GM18519 (cell line): ENCODE data around the gene SPART.
"Not testable (repeated sequence)": the region's sequence is repeated elsewhere in the genome, so short reads cannot be mapped to it uniquely, and the experiment has no call there.

Source experiments
- ATAC-seq: cut with Tn5 transposase; IDR thresholded peaks from one replicate; pipeline ENCODE4 v1.9.1; 2021; ENCODE audit warnings: mild to moderate bottlenecking, moderate library complexity; ENCODE audit not compliant: unreplicated experiment, low FRiP score

SPART gene

DNA sequence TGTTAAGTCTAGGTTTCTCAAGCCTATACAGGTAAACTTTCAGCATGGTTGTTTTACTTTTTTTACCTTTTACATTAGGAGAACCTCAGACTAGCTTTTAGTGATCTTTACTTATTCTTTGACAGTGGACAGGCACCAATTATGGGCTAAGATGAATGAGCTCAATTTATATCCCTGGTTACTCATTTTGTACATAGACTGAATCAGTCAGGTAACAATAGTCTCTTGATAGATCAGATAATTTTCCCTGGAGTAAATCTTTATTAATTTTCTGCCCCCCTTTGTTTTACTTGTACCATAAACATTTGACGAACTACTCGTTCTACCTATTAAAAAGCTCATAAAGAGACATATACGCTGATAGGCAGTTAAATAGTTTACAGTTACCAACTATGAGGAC is 22.8 kb downstream of the SPART start:
- no peak for ATAC-seq

- not testable (repeated sequence) for ATAC-seq
These were observed 26.4 kb downstream of the SPART start for GRCh38 chr13:36319793-36320192.

- ATAC-seq, result no peak
These were observed 32.9 kb downstream of the SPART start for GRCh38 chr13:36313047-36313969.

DNA sequence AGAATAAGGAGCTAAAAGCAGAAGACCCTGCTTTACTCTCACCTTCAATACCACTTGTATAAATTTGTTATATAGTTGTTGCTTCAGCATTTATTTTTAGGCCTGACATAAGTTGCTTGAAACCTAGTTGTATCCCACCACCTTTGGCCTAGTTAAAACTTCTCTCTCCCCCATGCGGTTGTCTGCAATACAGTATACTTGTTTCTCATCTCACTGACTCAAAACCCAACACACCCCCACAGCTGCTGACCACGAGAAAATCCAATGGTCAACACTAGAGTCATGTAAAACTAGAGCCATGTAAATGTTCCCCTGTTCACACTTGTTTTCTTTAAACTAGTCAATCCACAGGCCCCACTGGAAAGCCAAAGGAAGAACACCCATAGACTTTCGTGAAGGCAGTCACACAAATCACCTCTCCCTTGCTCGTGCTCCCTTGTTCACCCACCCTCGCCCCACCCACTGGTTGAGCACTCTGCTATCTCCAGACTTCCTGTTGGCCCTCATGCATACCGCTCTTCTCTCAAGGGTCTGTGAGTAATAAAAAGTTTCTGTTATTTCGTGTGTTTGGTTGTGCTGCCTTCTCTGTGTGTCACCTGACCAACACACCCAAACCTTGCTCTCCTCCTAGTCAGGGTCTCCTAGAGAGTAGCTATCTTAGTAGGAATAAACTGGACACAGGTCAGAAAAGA is 35.6 kb downstream of the SPART start:
- ATAC-seq, result no peak

DNA sequence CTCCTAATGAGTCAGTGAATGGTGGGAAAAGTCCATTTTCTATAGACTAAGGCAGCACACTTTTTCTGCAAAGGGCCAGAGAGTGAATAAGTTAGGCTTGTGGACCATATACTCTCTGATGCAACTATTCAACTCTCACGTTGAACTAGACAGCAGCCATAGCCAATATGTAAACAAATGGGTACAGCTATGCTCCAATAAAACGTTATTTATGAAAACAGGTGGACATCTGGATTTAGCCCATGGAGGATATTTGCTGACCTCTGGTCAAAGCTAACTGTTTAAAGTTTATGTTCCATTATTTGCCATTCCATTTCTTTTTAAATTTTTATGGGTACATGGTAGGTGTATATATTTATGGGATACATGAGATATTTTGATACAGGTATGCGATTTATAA is 43.9 kb downstream of the SPART start:
- no peak for ATAC-seq

DNA sequence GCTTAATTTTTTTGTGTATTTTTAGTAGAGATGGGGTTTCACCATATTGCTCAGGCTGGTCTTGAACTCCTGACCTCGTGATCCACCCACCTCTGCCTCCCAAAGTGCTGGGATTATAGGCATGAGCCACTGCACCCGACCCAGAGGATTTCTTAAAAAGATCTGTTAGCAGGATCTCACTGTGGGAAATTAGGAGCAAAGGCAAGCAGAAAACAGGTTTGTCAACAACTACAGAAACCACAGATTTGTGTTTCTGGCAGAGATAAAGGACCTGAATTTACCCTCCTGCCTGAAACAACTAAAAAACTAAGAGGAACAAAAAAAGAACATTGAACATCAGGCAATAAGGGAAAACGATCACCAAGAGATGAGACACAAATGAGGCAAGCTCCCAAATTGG is 46.7 kb downstream of the SPART start:
- not testable (repeated sequence) for ATAC-seq

DNA sequence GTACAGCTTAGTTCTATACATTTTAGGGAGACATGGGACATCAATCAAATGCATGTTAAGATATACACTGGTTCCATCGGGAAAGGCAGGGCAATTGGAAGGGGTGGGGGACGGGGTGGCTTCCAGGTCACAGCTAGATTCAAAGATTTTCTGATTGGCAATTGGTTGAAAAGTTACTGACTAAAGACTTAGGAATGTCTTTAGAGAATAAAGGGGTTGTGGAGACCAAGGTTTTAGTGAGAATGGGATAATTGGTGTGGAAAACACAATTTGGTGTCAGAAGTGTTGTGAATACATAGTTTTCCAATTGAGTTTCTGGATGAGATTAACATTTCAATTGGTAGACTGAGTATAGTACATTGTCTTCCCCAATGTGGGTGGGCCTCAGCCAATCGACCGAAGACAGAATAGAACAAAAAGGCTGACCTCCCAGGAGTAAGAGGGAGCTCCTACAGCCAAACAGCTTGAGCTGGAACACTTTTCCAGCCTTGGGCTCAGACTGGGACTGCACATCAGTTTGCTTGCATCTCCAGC is 47.6 kb downstream of the SPART start:
- no peak for ATAC-seq

DNA sequence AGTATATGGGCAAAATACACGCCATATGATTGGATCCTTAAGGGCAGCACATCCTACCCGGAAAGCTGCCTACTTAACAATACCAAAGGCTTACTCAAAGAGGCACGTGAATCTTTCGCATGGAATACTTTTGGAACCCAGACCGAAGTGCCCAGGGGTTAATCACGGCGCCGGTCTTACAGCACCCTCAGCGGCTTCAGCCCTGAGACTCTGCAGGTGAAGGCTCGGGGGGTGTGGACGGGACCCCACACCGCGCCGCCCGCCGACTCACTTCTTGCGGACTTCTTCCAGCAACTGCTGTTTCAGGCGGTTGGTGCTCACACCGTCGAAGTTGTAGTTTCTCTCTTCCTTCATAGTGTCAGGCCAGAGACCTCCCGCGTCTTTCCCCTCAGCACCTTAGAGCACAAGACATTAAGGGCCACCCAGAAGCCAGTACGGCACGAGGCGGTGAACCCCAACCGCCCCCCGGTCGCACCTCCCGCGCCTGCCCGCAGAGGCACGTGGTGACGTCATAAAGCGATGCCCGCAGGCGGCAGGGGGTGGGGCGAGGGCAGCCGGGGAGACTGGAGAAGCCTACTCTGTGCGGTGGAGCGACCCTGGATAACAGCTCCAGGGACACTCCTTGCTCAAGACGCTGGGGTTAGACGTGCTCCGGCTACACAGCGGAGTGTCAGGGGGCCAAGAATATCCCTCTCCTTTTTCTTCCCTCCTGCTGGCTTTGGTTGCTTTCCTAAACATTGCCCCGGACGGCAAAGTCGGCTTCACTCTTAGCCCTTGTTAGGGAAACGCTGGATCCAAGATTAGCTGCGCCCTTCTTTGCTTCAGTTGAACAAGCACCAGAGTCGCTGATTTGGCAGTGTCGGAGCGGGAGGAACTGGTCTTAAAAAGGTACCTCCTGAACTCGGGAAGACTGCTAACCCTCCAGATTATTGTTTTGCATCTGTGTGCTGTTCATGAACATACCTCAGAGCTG is 48.5 kb downstream of the SPART start, which contains the start of gene CCDC169:
TSS of gene CCDC169 (minus strand) at position 449 of the 973 bp plus-strand sequence. CDS start at position 354, 95 bp downstream.
- ATAC-seq, result peak; percentile 74

DNA sequence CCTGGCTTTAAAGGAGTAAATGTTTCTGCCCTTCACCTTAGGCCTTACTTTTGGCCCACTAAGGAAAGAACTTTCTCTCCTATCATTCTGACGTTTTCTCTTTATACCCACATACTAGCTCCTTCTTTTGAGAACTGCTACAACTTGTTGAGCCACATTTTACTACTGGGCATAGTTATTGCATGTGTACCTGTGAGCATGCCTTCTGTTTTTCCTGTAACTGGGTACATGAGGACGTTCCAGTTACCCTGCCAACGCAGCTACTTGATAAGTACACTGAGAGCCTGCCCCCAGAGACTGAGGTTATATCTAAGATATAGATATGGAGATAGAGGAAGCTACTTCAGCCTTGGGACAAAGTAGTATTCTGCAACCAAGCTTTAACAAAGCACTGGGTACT is 52.1 kb downstream of the SPART start:
- ATAC-seq, result no peak

- no peak for ATAC-seq
These were observed 52.7 kb downstream of the SPART start for GRCh38 chr13:36293497-36293896.

GRCh38 chr13:36288794-36289391 is 57.3 kb downstream of the SPART start:
- ATAC-seq, result no peak

DNA sequence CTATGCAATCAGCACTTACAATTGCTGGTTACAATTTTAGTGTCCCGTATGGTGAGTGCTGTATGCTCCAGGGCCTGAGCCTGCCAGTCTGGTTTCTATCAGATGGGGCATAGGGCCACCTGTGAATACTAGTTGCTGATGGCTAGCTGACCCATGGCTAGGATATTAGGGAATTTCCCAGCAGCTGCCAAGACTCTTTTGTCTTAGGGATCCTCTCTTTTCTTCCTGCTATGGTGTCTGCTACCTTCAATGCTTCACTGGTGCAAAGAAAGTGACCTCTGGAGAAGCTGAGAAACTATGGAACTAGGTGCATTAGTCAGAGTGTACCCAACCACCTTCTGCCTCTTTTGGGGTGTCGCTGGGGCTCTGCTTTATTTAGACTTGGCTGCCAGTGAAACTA is 60.2 kb downstream of the SPART start:
- ATAC-seq, result no peak

DNA sequence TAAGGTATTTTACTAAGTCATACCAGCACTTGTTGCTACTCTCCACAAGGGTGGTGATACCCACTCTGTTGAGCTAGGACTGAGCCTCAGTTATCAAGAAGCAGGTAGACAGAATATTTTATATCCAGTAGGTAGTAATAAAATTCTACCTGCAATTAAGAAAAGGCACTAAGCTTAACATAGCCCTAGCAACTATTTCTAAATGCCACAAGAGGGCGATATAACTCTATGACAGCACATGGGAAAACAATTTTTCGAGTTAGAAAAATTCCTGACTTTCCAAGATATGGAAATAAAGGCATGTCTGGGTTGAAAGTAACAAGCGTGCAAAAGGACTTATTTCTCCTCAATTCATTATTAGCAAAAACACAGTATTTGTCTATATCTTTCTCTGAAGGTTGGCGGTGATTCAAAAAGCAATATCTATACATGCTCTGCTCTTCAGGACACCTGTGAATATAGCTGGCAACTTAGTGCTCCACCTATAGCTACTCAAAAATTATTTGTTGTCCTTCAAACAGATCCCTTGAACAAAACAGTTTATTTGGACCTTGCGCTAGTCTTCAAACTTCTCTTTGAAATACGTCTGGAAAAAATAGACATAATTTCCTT is 63.3 kb downstream of the SPART start:
- no peak for ATAC-seq

GRCh38 chr13:36275190-36276002 is 70.8 kb downstream of the SPART start:
- no peak for ATAC-seq

- ATAC-seq, result no peak
These were observed 72.8 kb downstream of the SPART start for GRCh38 chr13:36273431-36273830.

- ATAC-seq, result no peak
These were observed 84.2 kb downstream of the SPART start for GRCh38 chr13:36261976-36262375.

DNA sequence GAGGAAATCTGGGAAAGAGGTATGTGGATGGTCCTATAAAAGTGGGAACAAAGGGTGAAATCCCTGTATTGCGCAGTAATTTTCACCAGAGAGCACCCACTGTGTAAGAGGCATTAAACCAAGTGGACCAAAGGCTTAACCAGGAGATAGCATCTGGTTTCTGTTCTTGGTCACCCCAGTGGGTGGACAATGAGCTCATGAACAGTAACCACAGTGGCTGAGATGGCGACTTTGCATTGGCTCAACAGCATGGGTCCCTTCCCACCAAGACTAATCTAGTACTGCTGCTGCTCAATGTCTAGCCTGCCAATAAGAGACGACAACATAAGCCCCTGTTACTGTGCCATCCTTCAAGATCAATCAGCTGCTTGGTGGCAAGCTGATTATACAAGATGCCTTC is 85.2 kb downstream of the SPART start:
- ATAC-seq, result no peak

DNA sequence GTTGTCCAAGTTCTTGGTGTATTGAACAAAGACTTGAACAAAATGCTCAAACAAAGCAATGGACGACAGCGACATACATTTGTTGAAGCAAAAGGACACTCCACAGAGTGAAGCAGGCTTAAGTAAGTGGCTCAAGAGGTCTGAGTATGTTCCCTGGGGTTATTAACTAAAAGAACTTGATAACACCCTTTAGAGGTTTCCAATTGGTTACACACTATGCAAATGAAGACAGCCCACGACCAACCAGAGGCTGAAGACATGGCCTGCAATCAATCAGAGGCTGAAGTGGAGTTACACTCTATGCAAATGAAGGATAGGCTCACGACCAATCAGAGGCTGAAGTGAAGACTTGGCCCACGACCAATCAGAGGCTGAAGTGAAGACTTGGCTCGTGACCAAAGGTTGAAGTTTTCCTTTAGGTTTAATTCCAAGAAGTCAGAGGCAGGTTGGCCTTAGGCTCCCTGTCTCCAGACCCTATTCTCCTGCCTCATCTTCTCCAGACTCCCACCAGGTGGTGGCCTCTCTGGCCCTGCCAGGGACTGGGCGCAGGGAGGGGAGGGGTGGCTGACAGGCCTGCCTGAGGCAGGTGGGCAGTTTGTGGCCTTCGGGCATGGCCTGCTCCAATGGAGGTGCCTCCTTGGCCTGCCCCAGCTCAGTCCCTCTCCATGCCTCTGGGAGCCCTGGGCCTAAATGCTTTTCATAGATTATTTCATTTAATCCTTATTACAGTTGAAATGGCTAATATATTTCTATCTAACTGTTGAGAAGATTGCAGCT is 86.6 kb downstream of the SPART start:
- no peak for ATAC-seq
